ENCODE results near the gene CDKN1C. TPM values are rescaled to one million over a fixed set of nuclear protein-coding genes. Genes with fewer than 3 reads are reported as not detected.

Gene CDKN1C
- total RNA-seq, 1 donor from 2014 or later = 268 TPM

GRCh38 chr11:2835296-2835695 is 50.3 kb downstream of the CDKN1C start:
- H3K9me3 Mint-ChIP-seq (ENCODE audit: low read depth) = no peaks in the 10 kb centered on the region
- H3K27me3 Mint-ChIP-seq = peaks cover 19% of the 10 kb centered on the region
- H3K27ac Mint-ChIP-seq = peak overlapping the region; percentile 76
- TF ChIP-seq, protein P1, sequence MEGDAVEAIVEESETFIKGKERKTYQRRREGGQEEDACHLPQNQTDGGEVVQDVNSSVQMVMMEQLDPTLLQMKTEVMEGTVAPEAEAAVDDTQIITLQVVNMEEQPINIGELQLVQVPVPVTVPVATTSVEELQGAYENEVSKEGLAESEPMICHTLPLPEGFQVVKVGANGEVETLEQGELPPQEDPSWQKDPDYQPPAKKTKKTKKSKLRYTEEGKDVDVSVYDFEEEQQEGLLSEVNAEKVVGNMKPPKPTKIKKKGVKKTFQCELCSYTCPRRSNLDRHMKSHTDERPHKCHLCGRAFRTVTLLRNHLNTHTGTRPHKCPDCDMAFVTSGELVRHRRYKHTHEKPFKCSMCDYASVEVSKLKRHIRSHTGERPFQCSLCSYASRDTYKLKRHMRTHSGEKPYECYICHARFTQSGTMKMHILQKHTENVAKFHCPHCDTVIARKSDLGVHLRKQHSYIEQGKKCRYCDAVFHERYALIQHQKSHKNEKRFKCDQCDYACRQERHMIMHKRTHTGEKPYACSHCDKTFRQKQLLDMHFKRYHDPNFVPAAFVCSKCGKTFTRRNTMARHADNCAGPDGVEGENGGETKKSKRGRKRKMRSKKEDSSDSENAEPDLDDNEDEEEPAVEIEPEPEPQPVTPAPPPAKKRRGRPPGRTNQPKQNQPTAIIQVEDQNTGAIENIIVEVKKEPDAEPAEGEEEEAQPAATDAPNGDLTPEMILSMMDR (IDR thresholded peaks at IDR 0.05; ENCODE audit: unreplicated experiment) = no peak
- no peak for DNase-seq (ENCODE audit: low spot score, unreplicated experiment)
- H3K4me3 Mint-ChIP-seq (ENCODE audit: low read depth) = no peak overlapping the region
- H3K4me1 Mint-ChIP-seq (ENCODE audit: low read depth) = peaks cover 33% of the 10 kb centered on the region
- no peaks in the 10 kb centered on the region for H3K36me3 Mint-ChIP-seq (ENCODE audit: insufficient read depth)

DNA sequence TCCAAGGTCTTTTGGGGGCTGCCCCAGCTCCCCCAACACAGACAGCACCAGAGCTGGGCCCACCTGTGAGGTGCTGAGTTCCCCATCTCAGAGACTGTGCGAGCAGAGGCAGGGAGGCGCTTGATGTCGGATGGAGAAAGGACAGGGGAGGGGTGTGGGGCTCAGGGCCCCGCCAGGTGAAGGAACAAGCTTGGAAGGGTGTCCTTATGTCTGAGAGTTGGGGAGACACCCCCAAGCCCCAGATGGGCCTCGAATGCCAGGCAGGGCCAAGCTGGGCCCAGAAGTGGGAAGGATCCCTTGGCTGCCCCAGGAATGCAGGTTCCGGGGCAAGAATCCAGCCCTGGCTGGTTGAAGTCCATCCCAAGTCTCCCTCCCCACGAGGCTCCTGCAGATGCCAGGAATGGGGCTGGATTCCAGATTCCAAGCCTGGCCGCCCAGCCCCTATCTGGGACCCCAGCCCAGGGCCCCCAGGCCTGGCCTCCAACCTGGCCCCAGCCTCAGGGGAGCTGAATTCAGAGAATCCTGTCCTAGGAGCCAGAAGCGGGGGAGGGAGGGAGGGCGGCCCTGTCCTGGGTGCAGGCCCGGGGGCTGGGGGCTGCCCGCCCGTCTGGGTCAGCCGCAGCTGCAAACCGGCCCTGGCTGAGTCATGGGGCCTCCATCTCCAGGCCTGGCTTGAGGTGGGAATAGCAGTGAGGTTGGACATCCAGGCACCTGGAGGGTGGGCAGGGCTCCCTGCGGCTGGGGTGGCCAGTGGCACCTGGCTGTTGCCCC is 50.9 kb downstream of the CDKN1C start:
- Mint-ChIP-seq H3K9me3 (ENCODE audit: low read depth) (peaks cover under 1% of the 10 kb centered on the region), H3K27ac (no peak overlapping the region), H3K4me3 (ENCODE audit: low read depth) (no peak overlapping the region), H3K27me3 (peaks cover 13% of the 10 kb centered on the region), H3K36me3 (ENCODE audit: insufficient read depth) (no peaks in the 10 kb centered on the region), H3K4me1 (ENCODE audit: low read depth) (peaks cover 26% of the 10 kb centered on the region)
- DNase-seq (ENCODE audit: low spot score, unreplicated experiment) = no peak
- TF ChIP-seq, protein P1 (IDR thresholded peaks at IDR 0.05; ENCODE audit: unreplicated experiment) = no peak

GRCh38 chr11:2833716-2834502 is 51.7 kb downstream of the CDKN1C start:
- H3K4me1 Mint-ChIP-seq (ENCODE audit: low read depth) = peaks cover 21% of the 10 kb centered on the region
- DNase-seq (ENCODE audit: low spot score, unreplicated experiment) = no peak
- TF ChIP-seq, protein P1 (IDR thresholded peaks at IDR 0.05; ENCODE audit: unreplicated experiment) = no peak
- H3K36me3 Mint-ChIP-seq (ENCODE audit: insufficient read depth) = peaks cover 3% of the 10 kb centered on the region
- H3K4me3 Mint-ChIP-seq (ENCODE audit: low read depth) = no peak overlapping the region
- H3K27ac Mint-ChIP-seq = no peak overlapping the region
- peaks cover 8% of the 10 kb centered on the region for H3K9me3 Mint-ChIP-seq (ENCODE audit: low read depth)
- peaks cover 21% of the 10 kb centered on the region for H3K27me3 Mint-ChIP-seq

Other genes with a start within 250 kb of the CDKN1C start
- 18.0 and 18.7 TPM in 2 replicates for gene KCNQ1OT1, start 185.8 kb downstream of the CDKN1C start, total RNA-seq
- 1.2 and 1.9 TPM in 2 replicates for gene PHLDA2, start 43.6 kb upstream of the CDKN1C start, total RNA-seq
- gene NAP1L4, start 106.6 kb upstream of the CDKN1C start, total RNA-seq = 184 and 201 TPM in 2 replicates
- 56.4 and 64.5 TPM in 2 replicates for gene CARS1, start 171.6 kb upstream of the CDKN1C start, total RNA-seq

Data from progenitor cell of endocrine pancreas (in vitro differentiated cells).